Activated CD8-positive, alpha-beta memory T cell treated with anti-CD3 and anti-CD28 coated beads, Interleukin-2, amount 50 U/mL, for 4 hours (primary cell): Measurements from ENCODE around the gene C17orf67.
"Not testable (repeated sequence)": the region's sequence is repeated elsewhere in the genome, so short reads cannot be mapped to it uniquely, and the experiment has no call there.

ENCODE experiments used
- DNase-seq: peaks from one replicate; pipeline ENCODE4 v3.0.0-alpha.2; 2020

C17orf67 gene

DNA sequence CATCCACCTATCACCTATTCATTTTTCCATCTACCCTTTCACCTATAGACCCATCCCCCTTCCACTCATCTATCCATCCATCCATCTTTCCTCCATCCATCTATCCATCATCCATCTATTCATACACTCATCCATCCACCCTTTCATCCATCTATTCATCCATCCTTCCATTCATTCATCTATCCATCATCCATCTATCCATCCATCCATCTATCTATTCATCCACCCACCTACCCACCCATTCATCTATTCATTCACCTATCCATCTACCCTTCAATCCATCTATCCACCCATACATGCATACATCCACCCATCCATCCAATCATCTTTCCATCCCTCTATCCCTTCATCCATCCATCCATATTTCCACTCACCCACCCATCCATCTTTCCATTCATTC, 63.3 kb downstream of the C17orf67 start:
- DNase-seq, result no peak

DNA sequence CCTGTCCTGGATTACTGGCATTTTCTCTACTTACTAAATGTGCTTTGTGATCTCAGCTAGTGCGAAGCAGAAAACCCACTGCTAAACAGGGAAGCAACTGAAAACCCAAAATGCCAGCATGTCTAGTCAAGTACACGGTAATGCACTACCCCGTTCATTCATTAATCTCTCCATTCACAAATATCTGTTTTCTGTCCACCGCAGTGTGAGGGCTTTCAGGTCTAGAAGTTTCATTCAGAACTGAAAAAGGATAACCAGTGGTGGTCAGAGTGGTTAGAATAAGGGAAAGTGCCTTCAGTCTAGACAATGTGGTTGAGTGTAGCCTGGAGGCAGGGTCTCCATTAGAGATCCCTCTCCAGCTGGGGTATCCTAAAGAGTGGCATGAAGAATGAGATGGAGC, 68.3 kb downstream of the C17orf67 start:
- no peak for DNase-seq

DNA sequence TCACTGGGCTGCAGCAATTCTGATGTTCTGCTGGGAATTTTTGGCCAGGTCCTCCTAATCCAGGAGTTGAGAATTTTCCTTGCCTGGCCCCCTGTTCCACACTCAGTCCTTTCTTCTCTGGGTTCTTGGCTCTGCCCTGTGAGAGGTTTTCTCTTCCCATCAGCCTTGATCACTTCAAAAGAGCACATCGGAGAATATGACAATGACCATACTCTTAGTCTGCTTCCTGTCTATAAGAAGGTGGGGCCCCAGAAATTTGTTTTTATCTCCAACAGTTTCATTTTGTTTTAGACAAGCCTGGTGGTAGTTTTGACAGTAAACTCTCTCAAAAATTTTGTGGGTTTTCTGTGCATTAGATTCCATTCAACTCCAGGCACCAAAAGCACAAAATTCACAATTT, 70.7 kb downstream of the C17orf67 start:
- no peak for DNase-seq

DNA sequence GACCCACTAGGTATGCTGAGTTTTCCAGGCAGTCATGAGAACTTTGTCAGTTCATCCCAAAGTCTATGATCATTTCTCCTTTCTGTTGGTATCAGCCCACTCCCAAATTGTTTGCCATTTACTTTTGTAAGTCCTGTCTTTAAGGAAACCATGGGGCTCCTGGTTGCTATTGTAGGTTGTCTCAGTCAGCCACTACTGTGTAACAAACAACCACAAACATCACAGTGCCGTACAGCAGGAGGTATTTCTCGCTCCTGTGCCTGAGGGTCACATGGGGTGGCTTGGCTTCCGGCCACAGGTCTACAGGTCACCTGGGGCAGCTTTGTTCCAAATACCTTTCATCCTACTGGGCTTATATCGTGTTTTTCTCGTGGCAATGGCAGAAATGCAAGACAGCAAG, 71.6 kb downstream of the C17orf67 start:
- DNase-seq, result no peak

DNA sequence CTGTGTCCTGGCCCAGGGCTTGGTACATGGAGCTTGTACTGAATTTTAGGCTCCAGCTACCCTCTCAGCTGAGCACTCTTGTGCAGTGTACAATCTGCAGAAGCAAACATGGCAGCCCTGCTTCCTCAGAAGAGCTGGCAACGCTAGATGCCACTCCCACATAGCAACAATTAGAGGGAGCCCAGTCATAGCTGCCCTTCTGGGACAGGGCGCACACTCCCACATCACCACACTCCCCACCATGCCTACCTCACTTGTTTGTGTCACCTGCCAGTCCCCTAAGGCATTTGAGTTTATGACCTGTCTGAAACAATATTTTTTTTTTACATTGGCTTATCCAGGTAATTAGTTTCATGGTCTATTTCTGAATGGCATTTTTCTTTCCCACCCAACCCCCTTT, 72.3 kb downstream of the C17orf67 start:
- no peak for DNase-seq

DNA sequence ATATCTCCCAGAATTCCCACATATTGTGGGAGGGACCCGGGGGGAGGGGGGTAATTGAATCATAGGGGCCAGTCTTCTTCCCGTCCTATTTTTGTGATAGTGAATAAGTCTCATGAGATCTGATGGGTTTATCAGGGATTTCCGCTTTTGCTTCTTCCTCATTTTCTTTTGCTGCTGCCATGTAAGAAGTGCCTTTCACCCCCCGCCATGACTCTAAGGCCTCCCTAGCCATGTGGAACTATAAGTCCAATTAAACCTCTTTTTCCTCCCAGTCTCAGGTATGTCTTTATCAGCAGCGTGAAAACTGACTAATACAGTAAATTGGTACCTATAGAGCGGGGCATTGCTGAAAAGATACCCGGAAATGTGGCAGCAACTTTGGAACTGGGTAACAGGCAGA, 76.1 kb downstream of the C17orf67 start:
- DNase-seq, result not testable (repeated sequence)

DNA sequence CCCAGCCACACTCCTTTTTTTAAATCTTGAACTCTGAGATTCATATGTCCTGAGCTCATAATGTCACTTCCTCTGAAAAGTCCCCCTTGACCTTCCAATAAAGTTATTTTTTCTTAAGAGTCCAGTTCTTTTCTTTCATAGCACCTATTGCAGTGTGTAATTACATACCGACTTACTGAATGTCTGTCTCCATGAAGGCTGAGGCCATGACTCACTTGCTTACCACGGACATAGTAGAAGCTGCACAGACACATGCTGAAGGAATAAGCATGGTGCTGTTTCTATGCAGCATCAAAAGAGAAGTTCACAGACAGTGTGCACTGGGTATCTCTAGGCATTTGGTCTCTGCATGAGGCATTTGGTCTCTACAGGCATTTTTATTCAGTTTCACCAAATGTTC, 77.2 kb downstream of the C17orf67 start:
- DNase-seq, result no peak

DNA sequence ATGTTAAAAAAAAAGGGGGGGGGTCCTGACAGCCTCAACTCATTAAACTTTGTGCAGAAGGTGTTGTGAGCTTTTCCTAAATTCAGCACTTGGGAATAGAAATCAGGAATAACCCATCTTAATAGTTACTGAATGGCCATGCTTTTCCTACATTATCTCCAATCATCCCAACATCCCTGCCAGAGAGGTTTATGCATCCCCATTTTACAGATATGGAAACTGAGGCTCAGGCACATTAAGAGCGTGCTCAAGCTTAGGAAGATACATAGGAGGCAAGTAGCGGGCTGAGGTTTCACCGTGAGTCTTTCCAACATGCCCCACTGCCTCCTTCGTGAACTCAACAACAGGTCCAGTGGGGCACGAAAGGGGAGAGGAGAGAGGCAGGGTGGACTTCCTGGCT, 78.4 kb downstream of the C17orf67 start:
- DNase-seq, result no peak

DNA sequence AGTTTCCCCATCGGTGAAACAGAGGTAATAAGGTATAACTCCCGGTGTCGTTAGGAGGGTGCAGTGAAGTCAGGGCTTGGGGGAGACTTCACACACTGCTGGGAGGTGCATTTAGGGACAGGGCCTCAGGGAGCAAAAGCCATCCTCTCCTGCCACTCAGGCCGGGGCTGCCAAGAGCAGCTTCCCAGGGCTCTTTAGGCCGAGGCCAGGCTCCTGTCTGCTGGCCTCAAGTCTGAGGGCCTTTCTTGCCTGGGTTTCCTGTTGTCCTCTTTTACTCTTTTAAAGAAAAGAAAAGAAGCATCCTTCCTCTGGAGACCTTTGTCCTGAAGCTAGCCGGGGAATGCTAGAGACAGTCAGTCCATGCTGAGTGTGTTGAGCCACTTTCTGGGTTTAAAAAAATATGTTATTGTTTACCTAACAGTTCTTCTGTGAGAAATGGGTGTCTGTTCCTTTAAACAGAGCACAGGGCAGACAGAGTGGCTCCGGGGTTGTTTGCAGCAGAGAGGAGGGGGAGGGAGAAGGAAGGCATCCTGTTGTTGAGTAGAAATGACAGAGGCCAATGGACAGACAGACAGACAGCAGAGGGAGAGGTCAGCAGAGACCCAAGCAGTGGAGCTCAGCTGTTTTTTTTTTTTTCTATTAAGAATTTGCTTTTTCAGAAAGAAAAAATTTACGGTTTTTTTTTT, 79.1 kb downstream of the C17orf67 start:
- DNase-seq, result no peak

DNA sequence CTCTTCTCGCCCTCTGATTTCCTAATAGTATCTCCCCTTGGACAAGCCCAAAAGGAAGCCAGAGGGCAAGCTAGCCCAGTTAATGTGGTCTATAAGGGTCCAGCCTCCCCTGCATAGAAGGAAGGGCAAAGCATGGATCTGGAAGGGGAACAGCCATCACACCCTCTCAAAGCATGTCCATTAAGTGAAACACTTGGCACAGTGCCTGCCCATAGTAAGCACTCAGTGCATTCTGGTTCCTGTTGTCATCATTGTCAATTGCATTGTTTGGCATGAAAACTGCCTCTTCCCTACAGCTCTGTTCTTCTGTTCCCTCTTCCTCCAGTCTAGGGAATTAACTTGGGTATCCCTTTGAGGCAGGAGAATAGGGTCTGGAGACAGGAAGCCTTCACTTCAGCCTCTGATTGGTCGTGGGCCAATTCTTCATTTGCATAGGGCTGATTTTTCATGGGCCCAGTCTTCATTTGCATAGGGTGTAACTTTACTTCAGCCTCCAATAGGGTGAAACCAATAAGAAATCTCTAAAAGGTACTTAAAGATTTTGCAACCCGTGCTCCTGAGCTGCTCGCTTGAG, 81.4 kb downstream of the C17orf67 start:
- DNase-seq, result no peak

DNA sequence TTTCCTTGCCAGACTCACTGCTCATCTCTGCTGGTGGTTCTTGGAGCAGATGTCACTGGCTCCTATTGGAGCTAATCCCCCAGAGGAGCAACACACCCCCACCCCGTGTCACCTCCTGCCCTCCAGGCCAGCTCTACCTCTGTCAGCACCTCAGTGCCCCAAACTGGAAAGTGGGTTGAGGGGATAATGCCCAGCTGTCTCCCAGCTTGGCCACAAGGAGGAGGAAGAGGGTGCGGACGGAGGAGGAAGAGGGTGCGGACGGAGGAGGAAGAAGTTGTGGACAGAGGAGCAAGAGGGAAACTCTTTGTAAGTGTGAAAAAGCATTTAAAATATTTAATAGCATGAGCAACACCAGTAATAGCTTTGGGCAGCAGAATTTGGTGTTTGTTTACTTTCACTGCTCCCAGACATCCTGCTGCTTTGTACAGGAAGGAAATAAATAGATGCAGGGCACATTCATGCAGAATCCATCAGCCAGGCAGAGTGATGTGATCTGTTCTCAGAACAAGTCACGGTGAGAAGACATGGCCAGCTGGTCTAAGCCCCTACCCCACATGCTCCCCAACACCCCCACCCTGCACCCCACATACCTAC, 82.5 kb downstream of the C17orf67 start:
- no peak for DNase-seq

DNA sequence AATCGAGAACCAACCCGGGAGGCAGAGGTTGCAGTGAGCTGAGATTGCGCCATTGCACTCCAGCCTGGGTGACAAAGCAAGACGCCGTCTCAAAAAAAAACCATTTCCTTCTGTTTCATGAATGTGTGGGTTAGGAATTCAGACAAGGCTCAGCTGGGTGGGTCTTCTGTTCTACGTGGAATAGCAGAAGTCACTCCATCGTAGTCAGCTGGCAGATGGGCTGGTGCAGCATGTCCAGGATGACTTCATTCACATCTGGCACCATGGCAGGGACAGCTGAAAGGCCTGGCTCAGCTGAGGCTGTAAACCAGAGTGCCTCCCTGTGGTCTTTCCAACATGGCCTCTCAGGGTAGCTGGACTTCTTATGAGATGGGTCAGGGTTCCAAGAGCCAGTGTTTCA, 89.0 kb downstream of the C17orf67 start:
- no peak for DNase-seq

DNA sequence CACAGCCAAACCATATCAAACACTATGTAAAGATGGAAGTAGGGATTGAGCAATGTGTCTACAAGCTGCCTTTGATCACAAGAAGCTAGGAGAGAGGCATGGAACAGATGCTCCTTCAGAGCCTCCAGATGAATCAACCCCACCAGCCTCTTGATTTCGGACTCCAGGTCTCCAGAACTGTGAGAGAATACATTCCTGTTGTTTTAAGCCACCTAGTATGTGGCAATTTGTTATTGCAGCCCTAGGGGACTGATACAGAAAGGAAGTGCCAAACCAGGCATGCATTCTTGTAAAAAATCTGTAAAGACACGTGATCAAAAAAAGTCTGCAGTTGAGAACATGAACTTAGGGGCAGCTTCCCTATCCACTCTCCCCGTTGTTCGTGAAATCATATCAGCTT, 91.1 kb downstream of the C17orf67 start:
- no peak for DNase-seq
